Measurements from ENCODE around the gene PHACTR4. TPM values are rescaled to one million over a fixed set of nuclear protein-coding genes. Genes with fewer than 3 reads are reported as not detected.
"Not testable (repeated sequence)": the region's sequence is repeated elsewhere in the genome, so short reads cannot be mapped to it uniquely, and the experiment has no call there.

The PHACTR4 gene
- total RNA-seq, 2 experiments from 2014 or later = 20.3 to 20.9 TPM

DNA sequence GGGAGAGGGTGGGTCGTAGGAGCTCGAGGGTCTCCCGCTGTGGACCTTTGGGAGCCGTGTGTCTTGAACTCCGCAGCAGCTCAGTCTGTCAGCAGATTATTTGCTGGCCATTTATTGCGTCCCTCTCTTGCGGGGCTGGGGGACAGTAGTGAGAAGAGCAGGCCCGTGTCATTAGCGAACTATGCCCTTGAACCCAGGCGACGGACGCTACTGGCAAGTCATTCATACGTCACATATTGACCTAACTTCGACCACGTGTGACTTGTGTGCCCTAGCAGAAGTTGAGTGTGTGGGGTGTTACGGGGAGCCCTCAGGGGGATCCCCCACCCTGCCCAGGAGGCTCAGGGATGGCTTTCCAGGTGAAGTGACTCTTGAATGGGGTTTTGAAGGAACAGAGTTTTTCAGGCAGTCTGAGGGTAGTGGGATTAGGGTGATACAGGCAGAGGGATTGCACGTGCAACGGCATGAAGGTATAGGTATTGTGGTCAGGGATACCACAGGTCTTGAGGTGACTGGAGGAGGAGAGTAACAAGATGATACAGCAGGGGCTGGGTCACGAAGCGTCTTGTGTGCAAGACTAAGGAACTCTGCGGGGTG lies 149.3 kb downstream of the PHACTR4 start:
- Mint-ChIP-seq H3K27me3 (no peaks in the 10 kb centered on the region), H3K9me3 (no peaks in the 10 kb centered on the region), H3K36me3 (ENCODE audit: low read depth) (peaks cover 38% of the 10 kb centered on the region), H3K4me1 (ENCODE audit: low read depth) (peaks cover 29% of the 10 kb centered on the region), H3K4me3 (peak overlapping the region; percentile 81), H3K27ac (peak overlapping the region; percentile 91)
- TF ChIP-seq, protein P1, sequence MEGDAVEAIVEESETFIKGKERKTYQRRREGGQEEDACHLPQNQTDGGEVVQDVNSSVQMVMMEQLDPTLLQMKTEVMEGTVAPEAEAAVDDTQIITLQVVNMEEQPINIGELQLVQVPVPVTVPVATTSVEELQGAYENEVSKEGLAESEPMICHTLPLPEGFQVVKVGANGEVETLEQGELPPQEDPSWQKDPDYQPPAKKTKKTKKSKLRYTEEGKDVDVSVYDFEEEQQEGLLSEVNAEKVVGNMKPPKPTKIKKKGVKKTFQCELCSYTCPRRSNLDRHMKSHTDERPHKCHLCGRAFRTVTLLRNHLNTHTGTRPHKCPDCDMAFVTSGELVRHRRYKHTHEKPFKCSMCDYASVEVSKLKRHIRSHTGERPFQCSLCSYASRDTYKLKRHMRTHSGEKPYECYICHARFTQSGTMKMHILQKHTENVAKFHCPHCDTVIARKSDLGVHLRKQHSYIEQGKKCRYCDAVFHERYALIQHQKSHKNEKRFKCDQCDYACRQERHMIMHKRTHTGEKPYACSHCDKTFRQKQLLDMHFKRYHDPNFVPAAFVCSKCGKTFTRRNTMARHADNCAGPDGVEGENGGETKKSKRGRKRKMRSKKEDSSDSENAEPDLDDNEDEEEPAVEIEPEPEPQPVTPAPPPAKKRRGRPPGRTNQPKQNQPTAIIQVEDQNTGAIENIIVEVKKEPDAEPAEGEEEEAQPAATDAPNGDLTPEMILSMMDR (IDR thresholded peaks at IDR 0.05) = no peak
- DNase-seq (peak; percentile 78), ATAC-seq (peak; percentile 58)
- ChIA-PET POLR2A (interaction anchor here (0.6 to 6.5 kb wide), 16 partner anchors 11 to 688 kb away, joined by 3 to 79 read pairs (median 4); partner anchors contain the start of genes MED18, RCC1 and RNU11), CTCF (interaction anchor here (1.0 to 2.3 kb wide), 5 partner anchors 10 to 218 kb away, joined by 3 to 10 read pairs (median 7); partner anchors contain the start of gene YTHDF2)
- intact Hi-C loops (cut with micrococcal nuclease) = loop anchor here (5.0 kb wide), 3 partner anchors 63 to 358 kb away; partner anchors contain the start of gene TAF12

DNA sequence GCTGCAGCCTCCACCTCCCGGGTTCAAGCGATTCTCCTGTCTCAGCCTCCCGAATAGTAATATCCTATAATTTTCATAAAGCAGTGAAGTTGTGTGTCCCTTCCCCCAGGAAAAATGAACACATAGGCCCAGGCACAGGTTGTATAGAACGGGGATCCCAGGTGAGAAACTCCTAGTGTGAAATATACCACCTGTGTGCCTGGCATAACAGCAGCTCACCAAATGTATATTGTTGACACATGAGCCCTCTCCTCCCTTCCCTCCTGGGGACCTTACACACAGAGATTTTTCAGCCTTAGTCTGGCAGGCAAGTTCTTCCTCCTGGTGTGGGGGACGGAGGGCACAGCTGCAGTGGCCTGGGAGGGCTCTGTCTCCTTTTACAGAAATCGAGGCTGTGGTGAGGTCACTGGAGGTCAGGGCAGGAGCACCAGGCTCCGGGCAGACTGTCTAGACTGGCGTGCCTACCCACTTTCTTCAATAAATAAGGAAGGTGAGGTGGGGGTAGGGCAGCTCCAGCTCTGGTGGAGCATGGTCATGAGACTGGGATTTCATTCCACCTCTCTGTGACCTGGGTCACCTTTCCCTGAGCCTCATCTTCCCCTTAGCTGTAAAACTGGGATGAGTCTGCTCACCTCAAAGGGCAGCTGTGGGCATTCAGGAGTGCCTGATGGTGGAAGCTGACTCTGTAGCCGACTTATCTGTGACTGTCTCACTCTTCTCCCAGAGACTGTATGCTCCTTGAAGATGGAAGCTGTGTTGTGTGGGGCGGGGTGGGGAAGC lies 150.6 kb downstream of the PHACTR4 start:
- Mint-ChIP-seq H3K36me3 (ENCODE audit: low read depth) (peaks cover 39% of the 10 kb centered on the region), H3K4me3 (peak overlapping the region; percentile 48), H3K27me3 (no peaks in the 10 kb centered on the region), H3K9me3 (no peaks in the 10 kb centered on the region), H3K4me1 (ENCODE audit: low read depth) (peaks cover 29% of the 10 kb centered on the region), H3K27ac (no peak overlapping the region)
- no peak for ATAC-seq
- ChIA-PET CTCF (interaction anchor here (1.4 kb wide), 1 partner anchor 357 kb away, joined by 6 read pairs; no protein-coding TSS in a partner anchor), POLR2A (interaction anchor here (0.8 to 6.5 kb wide), 7 partner anchors 11 to 105 kb away, joined by 3 to 77 read pairs (median 3); partner anchors contain the start of gene TRNAU1AP)
- DNase-seq = no peak
- intact Hi-C loops (cut with micrococcal nuclease) = loop anchor here (5.0 kb wide), 3 partner anchors 62 to 357 kb away; partner anchors contain the start of gene TAF12
- TF ChIP-seq, protein P1 (IDR thresholded peaks at IDR 0.05) = no peak

DNA sequence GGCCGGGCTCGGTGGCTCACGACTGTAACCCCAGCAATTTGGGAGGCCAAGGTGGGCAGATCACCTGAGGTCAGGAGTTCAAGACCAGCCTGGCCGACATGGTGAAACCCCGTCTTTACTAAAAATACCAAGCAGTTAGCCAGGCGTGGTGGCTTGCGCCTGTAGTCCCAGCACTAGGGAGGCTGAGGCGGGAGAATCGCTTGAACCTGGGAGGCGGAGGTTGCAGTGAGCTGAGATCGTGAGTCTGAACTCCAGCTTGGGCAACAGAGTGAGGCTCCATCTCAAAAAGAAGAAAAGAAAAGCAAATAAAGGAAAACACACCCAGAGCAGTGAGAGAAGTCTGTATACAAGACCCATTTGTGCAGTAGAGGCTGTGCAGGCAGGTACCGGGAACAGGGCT lies 151.3 kb downstream of the PHACTR4 start:
- H3K36me3 Mint-ChIP-seq (ENCODE audit: low read depth) = peaks cover 41% of the 10 kb centered on the region
- CTCF ChIA-PET = interaction anchor here (1.4 kb wide), 1 partner anchor 356 kb away, joined by 6 read pairs; no protein-coding TSS in a partner anchor
- intact Hi-C loops (cut with micrococcal nuclease); H3K27me3 Mint-ChIP-seq; H3K4me3 Mint-ChIP-seq; H3K27ac Mint-ChIP-seq; DNase-seq; H3K9me3 Mint-ChIP-seq; ATAC-seq: not testable (repeated sequence)
- POLR2A ChIA-PET = interaction anchor here (0.8 to 6.5 kb wide), 6 partner anchors 10 to 59 kb away, joined by 3 to 77 read pairs (median 3); partner anchors contain the start of gene TRNAU1AP
- peaks cover 29% of the 10 kb centered on the region for H3K4me1 Mint-ChIP-seq (ENCODE audit: low read depth)

DNA sequence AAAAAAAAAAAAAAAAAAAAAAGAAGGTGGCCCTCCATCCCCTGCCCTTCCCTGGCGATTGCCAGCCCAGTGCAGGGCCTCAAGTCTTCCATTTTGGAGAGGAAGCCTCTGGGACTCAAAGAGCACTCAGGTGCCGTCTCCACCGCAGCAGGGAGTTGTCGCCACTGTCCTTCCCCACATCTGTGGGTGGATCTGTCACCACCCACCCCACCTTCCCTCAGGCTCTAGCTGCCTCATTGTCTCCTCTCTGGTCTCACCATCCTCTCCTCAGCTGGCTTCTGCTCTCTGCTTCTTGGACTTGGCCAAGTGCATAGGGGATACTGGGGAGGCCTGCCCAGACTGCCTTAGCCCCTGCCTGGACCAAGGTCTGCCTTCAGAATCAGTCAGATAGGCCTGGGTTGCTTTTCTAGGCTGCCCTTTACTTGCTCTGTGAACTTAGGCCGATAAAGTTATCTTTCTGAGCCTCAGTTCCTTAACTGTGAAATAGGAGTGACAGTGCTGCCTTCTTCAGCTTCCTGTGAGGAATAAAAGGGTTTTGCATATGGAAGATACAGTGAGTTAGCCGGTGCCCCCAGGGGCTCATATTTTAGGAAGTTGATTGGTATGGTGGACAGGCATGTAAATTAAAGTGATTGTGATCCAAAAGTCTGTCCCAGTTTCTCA lies 152.1 kb downstream of the PHACTR4 start:
- CTCF ChIA-PET = interaction anchor here (1.4 kb wide), 1 partner anchor 355 kb away, joined by 6 read pairs; no protein-coding TSS in a partner anchor
- no peak for DNase-seq
- H3K4me1 Mint-ChIP-seq (ENCODE audit: low read depth) = peaks cover 27% of the 10 kb centered on the region
- intact Hi-C loops (cut with micrococcal nuclease) = no loop called here
- H3K4me3 Mint-ChIP-seq = no peak overlapping the region
- H3K9me3 Mint-ChIP-seq = no peaks in the 10 kb centered on the region
- ATAC-seq = no peak
- POLR2A ChIA-PET = interaction anchor here (0.6 to 1.8 kb wide), 7 partner anchors 9 to 140 kb away, joined by 3 to 6 read pairs (median 3); no protein-coding TSS in a partner anchor
- H3K27me3 Mint-ChIP-seq = no peaks in the 10 kb centered on the region
- no peak overlapping the region for H3K27ac Mint-ChIP-seq
- H3K36me3 Mint-ChIP-seq (ENCODE audit: low read depth) = peaks cover 41% of the 10 kb centered on the region
- TF ChIP-seq, protein P1 (IDR thresholded peaks at IDR 0.05) = no peak

DNA sequence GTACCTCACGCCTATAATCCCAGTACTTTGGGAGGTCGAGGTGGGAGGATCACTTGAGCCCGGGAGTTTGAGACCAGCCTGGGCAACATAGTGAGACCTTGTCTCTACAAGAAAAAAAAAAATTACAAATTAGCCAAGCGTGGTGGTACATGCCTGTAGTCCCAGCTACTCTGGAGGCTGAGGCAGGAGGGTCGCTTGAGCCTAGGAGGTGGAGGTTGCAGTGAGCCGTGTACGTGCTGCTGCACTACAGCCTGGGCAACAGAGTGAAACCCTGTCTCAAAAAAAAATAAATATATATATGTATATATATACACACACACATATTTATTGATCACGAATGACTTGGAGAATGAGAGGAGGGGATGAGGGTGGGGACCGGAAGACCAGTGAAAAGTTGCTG lies 153.0 kb downstream of the PHACTR4 start:
- POLR2A ChIA-PET = interaction anchor here (0.6 to 2.1 kb wide), 8 partner anchors 9 to 59 kb away, joined by 3 to 6 read pairs (median 4); no protein-coding TSS in a partner anchor
- H3K4me3 Mint-ChIP-seq; H3K27ac Mint-ChIP-seq; intact Hi-C loops (cut with micrococcal nuclease); H3K9me3 Mint-ChIP-seq; DNase-seq; ATAC-seq; H3K27me3 Mint-ChIP-seq: not testable (repeated sequence)
- peaks cover 21% of the 10 kb centered on the region for H3K4me1 Mint-ChIP-seq (ENCODE audit: low read depth)
- H3K36me3 Mint-ChIP-seq (ENCODE audit: low read depth) = peaks cover 41% of the 10 kb centered on the region
- CTCF ChIA-PET = interaction anchor here (1.5 kb wide), 1 partner anchor 12 kb away, joined by 4 read pairs; no protein-coding TSS in a partner anchor

DNA sequence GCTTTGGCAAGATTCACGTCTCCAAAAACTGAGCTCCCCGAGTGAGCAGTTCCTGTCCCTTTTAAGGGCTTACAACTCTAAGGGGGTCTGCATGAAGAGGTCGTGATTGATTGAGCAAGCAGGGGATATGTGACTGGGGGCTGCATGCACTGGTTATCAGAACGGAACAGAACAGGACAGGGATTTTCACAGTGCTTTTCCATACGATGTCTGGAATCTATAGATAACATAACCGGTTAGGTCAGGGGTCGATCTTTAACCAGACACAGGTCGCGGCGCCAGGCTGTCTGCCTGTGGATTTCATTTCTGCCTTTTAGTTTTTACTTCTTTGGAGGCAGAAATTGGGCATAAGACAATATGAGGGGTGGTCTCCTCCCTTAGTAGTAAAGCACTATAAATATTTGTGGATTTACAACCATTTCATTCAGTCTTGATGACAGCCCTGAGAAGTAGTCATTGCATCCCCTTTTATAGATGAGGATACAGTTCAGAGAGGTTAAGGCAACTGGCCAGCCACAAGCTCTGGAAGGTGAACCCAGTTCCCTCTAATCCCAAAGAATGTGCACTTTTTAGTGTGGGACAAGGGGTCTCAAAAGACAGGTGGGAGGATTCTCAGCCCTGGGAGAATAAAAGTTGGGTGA lies 155.6 kb downstream of the PHACTR4 start:
- H3K9me3 Mint-ChIP-seq; DNase-seq; CTCF ChIA-PET; H3K4me1 Mint-ChIP-seq (ENCODE audit: low read depth); H3K4me3 Mint-ChIP-seq; H3K27ac Mint-ChIP-seq; intact Hi-C loops (cut with micrococcal nuclease); ATAC-seq; H3K27me3 Mint-ChIP-seq: not testable (repeated sequence)
- POLR2A ChIA-PET = interaction anchor here (0.8 to 1.2 kb wide), 3 partner anchors 8 to 56 kb away, joined by 3 to 7 read pairs (median 3); no protein-coding TSS in a partner anchor
- H3K36me3 Mint-ChIP-seq (ENCODE audit: low read depth) = peaks cover 36% of the 10 kb centered on the region
